ENCODE measurements around the gene CCKAR.

Gene CCKAR

DNA sequence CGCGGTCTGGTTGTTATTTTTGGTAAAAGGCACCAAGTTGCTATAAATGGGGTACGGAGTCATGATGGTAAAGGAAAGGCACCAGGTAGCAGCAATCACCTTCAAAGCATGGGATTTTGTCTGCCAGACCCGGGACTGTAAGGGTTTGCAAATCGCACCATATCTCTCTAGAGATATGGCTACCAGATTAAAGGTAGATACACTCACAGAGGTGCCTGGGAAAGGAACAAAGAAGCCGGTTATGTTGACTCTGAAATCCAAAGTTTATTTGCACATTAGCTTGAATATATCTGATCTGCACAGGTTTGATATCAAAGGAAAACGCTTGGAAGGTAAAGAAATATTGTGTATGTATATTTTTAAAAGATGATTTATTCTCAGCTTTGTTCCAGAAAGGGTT is 4.6 kb downstream of the CCKAR start:
- no peak overlapping the region for H3K4me3 ChIP-seq (ENCODE audit: low read length)
- no peaks in the 10 kb centered on the region for H3K27me3 ChIP-seq (ENCODE audit: control insufficient read depth, insufficient read depth, low read length)

DNA sequence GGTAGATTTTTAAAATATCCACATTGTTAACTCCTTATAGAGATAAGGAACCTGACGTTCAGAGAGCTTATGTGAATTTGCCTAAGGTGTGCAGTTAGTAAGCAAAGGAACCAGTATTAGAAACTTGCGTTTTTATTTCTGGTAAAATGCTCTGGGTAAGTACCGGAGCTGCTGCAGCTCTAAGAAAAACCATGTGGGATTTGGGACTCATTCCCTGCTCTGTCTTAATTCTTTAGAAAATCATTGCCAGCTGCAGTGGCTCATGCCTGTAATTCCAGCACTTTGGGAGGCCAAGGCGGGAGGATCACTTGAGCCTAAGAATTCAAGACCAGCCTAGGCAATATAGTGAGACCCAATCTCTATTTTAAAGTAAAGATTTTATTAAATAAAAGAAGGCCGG is 5.8 kb downstream of the CCKAR start:
- no peak overlapping the region for H3K4me3 ChIP-seq (ENCODE audit: low read length)
- H3K9me3 ChIP-seq (ENCODE audit: control insufficient read depth, low read depth, low read length): no peaks in the 10 kb centered on the region
- H3K9ac ChIP-seq (ENCODE audit: low read length): no peak overlapping the region
- no peaks in the 10 kb centered on the region for H3K36me3 ChIP-seq (ENCODE audit: control insufficient read depth, low read depth, low read length)
- H3K27me3 ChIP-seq (ENCODE audit: control insufficient read depth, insufficient read depth, low read length): no peaks in the 10 kb centered on the region
- no peak overlapping the region for H3K27ac ChIP-seq (ENCODE audit: low read length)
- H3K4me1 ChIP-seq (ENCODE audit: control insufficient read depth, low read depth, low read length): no peaks in the 10 kb centered on the region

More for the DNA sequence above, 4.6 kb downstream of the CCKAR start:
- H3K27ac ChIP-seq (ENCODE audit: low read length): no peak overlapping the region
- no peak overlapping the region for H3K9ac ChIP-seq (ENCODE audit: low read length)
- no peaks in the 10 kb centered on the region for H3K4me1 ChIP-seq (ENCODE audit: control insufficient read depth, low read depth, low read length)
- H3K36me3 ChIP-seq (ENCODE audit: control insufficient read depth, low read depth, low read length): no peaks in the 10 kb centered on the region
- no peaks in the 10 kb centered on the region for H3K9me3 ChIP-seq (ENCODE audit: control insufficient read depth, low read depth, low read length)

GRCh38 chr4:26484032-26484515 is 6.2 kb downstream of the CCKAR start:
- Histone ChIP-seq H3K4me3 (ENCODE audit: low read length) (no peak overlapping the region), H3K27ac (ENCODE audit: low read length) (no peak overlapping the region), H3K9me3 (ENCODE audit: control insufficient read depth, low read depth, low read length) (no peaks in the 10 kb centered on the region), H3K9ac (ENCODE audit: low read length) (no peak overlapping the region), H3K27me3 (ENCODE audit: control insufficient read depth, insufficient read depth, low read length) (no peaks in the 10 kb centered on the region), H3K36me3 (ENCODE audit: control insufficient read depth, low read depth, low read length) (no peaks in the 10 kb centered on the region), H3K4me1 (ENCODE audit: control insufficient read depth, low read depth, low read length) (no peaks in the 10 kb centered on the region)

GRCh38 chr4:26482508-26483462 is 7.5 kb downstream of the CCKAR start:
- H3K4me3 ChIP-seq (ENCODE audit: low read length): no peak overlapping the region
- H3K27ac ChIP-seq (ENCODE audit: low read length): no peak overlapping the region
- no peaks in the 10 kb centered on the region for H3K4me1 ChIP-seq (ENCODE audit: control insufficient read depth, low read depth, low read length)
- H3K36me3 ChIP-seq (ENCODE audit: control insufficient read depth, low read depth, low read length): no peaks in the 10 kb centered on the region
- H3K9ac ChIP-seq (ENCODE audit: low read length): no peak overlapping the region
- H3K9me3 ChIP-seq (ENCODE audit: control insufficient read depth, low read depth, low read length): no peaks in the 10 kb centered on the region
- no peaks in the 10 kb centered on the region for H3K27me3 ChIP-seq (ENCODE audit: control insufficient read depth, insufficient read depth, low read length)

DNA sequence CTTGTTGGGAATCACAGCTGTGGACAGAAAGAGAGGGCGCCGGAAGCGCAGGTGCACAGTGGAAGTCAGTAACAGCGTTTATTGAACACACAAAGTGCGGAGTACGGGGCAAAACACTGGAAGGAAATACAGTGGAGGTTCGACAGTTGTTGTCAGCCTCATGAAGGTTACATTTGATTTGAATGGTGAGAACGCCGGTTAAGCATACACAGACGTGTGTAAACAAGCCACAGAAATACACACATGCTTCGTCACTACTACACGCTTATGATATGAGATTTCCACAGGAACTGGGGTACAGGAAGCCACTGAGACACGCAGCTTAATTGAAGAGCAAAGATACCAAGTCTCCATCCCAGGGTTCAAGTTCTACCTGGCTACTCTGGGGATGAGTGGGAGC is 12.0 kb downstream of the CCKAR start:
- Histone ChIP-seq H3K4me3 (ENCODE audit: low read length) (no peak overlapping the region), H3K9ac (ENCODE audit: low read length) (no peak overlapping the region), H3K4me1 (ENCODE audit: control insufficient read depth, low read depth, low read length) (no peaks in the 10 kb centered on the region), H3K9me3 (ENCODE audit: control insufficient read depth, low read depth, low read length) (no peaks in the 10 kb centered on the region), H3K36me3 (ENCODE audit: control insufficient read depth, low read depth, low read length) (no peaks in the 10 kb centered on the region), H3K27ac (ENCODE audit: low read length) (no peak overlapping the region), H3K27me3 (ENCODE audit: control insufficient read depth, insufficient read depth, low read length) (no peaks in the 10 kb centered on the region)

- no peaks in the 10 kb centered on the region for H3K4me1 ChIP-seq (ENCODE audit: control insufficient read depth, low read depth, low read length)
- no peak overlapping the region for H3K27ac ChIP-seq (ENCODE audit: low read length)
- no peak overlapping the region for H3K4me3 ChIP-seq (ENCODE audit: low read length)
- H3K27me3 ChIP-seq (ENCODE audit: control insufficient read depth, insufficient read depth, low read length): no peaks in the 10 kb centered on the region
- H3K36me3 ChIP-seq (ENCODE audit: control insufficient read depth, low read depth, low read length): no peaks in the 10 kb centered on the region
- H3K9me3 ChIP-seq (ENCODE audit: control insufficient read depth, low read depth, low read length): no peaks in the 10 kb centered on the region
- H3K9ac ChIP-seq (ENCODE audit: low read length): no peak overlapping the region
Observed at GRCh38 chr4:26476545-26476944, 13.7 kb downstream of the CCKAR start.

DNA sequence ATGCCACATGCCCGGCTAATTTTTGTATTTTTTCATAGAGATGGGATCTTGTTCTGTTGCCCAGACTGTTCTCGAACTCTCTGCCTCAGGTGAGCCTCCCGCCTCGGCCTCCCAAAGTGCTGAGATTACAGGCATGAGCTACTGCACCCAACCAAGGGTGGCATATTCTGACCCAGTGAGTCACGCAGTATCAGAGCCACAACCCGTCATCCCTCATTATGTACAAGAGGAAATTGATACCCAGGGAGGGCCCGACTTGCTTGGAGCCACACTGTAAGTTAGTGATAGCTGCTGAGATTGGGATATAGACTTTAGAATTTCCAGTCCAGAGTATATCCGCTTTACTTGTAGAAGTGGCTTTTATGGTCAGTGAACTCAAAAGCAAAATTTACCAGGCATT is 14.6 kb downstream of the CCKAR start:
- H3K36me3 ChIP-seq (ENCODE audit: control insufficient read depth, low read depth, low read length): no peaks in the 10 kb centered on the region
- H3K27me3 ChIP-seq (ENCODE audit: control insufficient read depth, insufficient read depth, low read length): no peaks in the 10 kb centered on the region
- H3K9ac ChIP-seq (ENCODE audit: low read length): no peak overlapping the region
- no peak overlapping the region for H3K4me3 ChIP-seq (ENCODE audit: low read length)
- no peak overlapping the region for H3K27ac ChIP-seq (ENCODE audit: low read length)
- no peaks in the 10 kb centered on the region for H3K9me3 ChIP-seq (ENCODE audit: control insufficient read depth, low read depth, low read length)
- H3K4me1 ChIP-seq (ENCODE audit: control insufficient read depth, low read depth, low read length): no peaks in the 10 kb centered on the region

DNA sequence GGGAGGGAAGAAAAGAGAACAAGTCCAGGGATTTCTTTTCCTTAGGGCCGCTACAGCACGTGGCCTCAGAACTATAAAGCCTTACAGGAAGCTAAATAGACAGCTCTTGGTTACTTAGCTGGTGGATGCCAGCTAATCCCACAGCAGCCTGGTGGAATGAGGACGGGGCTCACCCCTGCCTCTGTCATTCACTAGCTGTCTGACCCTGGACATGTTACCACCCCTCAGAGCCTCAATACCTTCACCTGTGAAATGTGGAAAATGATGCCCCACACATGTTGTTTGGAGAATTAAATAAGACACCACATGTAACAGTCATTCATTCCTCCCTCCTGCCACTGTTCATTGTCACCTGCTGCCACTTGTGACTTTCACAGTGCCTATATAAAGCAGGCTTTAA is 15.7 kb downstream of the CCKAR start:
- Histone ChIP-seq H3K9me3 (ENCODE audit: control insufficient read depth, low read depth, low read length) (no peaks in the 10 kb centered on the region), H3K4me1 (ENCODE audit: control insufficient read depth, low read depth, low read length) (no peaks in the 10 kb centered on the region), H3K9ac (ENCODE audit: low read length) (no peak overlapping the region), H3K4me3 (ENCODE audit: low read length) (no peak overlapping the region), H3K36me3 (ENCODE audit: control insufficient read depth, low read depth, low read length) (no peaks in the 10 kb centered on the region), H3K27me3 (ENCODE audit: control insufficient read depth, insufficient read depth, low read length) (no peaks in the 10 kb centered on the region), H3K27ac (ENCODE audit: low read length) (no peak overlapping the region)

DNA sequence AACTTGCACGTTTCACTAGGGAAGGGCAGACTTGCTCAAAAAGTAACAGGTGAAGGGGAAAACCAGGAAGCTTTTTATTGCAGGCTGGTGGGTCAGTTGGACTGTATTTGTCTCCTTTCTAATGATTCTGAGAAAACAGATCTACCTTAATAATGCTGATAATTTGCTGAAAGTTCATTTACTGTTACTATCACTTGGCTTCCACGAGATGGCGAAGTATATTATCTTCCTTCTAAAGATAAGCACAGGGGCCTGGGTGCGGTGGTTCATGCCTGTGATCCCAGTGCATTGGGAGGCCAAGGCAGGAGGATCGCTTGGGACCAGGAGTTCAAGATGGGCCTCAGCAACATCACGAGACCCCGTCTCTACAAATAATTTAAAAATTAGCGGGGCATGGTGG is 16.4 kb downstream of the CCKAR start:
- H3K9me3 ChIP-seq (ENCODE audit: control insufficient read depth, low read depth, low read length): no peaks in the 10 kb centered on the region
- no peak overlapping the region for H3K9ac ChIP-seq (ENCODE audit: low read length)
- H3K27me3 ChIP-seq (ENCODE audit: control insufficient read depth, insufficient read depth, low read length): no peaks in the 10 kb centered on the region
- no peak overlapping the region for H3K4me3 ChIP-seq (ENCODE audit: low read length)
- no peaks in the 10 kb centered on the region for H3K4me1 ChIP-seq (ENCODE audit: control insufficient read depth, low read depth, low read length)
- no peaks in the 10 kb centered on the region for H3K36me3 ChIP-seq (ENCODE audit: control insufficient read depth, low read depth, low read length)
- no peak overlapping the region for H3K27ac ChIP-seq (ENCODE audit: low read length)

- Histone ChIP-seq H3K9me3 (ENCODE audit: control insufficient read depth, low read depth, low read length) (no peaks in the 10 kb centered on the region), H3K9ac (ENCODE audit: low read length) (no peak overlapping the region), H3K4me1 (ENCODE audit: control insufficient read depth, low read depth, low read length) (peaks cover 6% of the 10 kb centered on the region), H3K4me3 (ENCODE audit: low read length) (no peak overlapping the region), H3K36me3 (ENCODE audit: control insufficient read depth, low read depth, low read length) (no peaks in the 10 kb centered on the region), H3K27me3 (ENCODE audit: control insufficient read depth, insufficient read depth, low read length) (no peaks in the 10 kb centered on the region), H3K27ac (ENCODE audit: low read length) (no peak overlapping the region)
Observed at GRCh38 chr4:26471890-26472289, 18.4 kb downstream of the CCKAR start.

DNA sequence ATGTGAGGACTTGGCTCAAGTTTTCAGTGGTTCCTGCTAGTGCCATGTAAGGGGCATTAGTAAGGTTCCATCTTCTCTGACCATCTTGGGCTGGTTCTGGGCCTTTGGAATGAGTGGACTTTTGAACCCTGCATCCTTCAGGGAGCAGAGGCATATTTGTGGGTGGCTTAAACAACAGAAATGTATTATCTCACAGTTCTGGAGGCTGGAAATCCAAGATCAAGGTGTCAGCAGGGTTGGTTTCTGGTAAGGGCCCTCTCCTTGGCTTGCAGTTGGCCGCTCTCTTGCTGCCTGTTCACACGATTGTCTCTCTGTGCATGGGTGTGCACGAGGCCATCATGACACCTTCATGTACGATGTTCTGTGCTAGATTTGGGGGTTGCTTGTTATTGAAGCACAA is 21.3 kb downstream of the CCKAR start:
- Histone ChIP-seq H3K27me3 (ENCODE audit: control insufficient read depth, insufficient read depth, low read length) (no peaks in the 10 kb centered on the region), H3K9me3 (ENCODE audit: control insufficient read depth, low read depth, low read length) (no peaks in the 10 kb centered on the region), H3K4me1 (ENCODE audit: control insufficient read depth, low read depth, low read length) (peaks cover 6% of the 10 kb centered on the region)

More for the DNA sequence above, 21.3 kb downstream of the CCKAR start:
- Histone ChIP-seq H3K27ac (ENCODE audit: low read length) (no peak overlapping the region), H3K9ac (ENCODE audit: low read length) (no peak overlapping the region), H3K4me3 (ENCODE audit: low read length) (no peak overlapping the region), H3K36me3 (ENCODE audit: control insufficient read depth, low read depth, low read length) (no peaks in the 10 kb centered on the region)
